Fibroblast of mammary gland (primary cell): ENCODE data around the gene GPC6.
A peak's percentile ranks its signal among the peaks of the same experiment; 100 is the strongest.

Source experiments
- DNase-seq: peaks from one replicate; pipeline ENCODE4 v3.0.0-alpha.2; 2010; ENCODE audit warnings: low read depth
- H3K4me3 ChIP-seq: 2 replicates; pipeline ENCODE4 v1.5.1; 2011; ENCODE audit warnings: low read depth, mild to moderate bottlenecking, low read length, moderate library complexity; ENCODE audit not compliant: control insufficient read depth
- TF ChIP-seq, protein P1 (sequence below): conservative IDR thresholded peaks from 2 replicates; pipeline ENCODE4 v1.5.1; 2011; ENCODE audit warnings: low read depth, low read length, inconsistent platforms; ENCODE audit not compliant: control insufficient read depth, insufficient read depth

GPC6 gene

GRCh38 chr13:94331281-94331680 lies 1104.7 kb downstream of the GPC6 start:
- no peak for DNase-seq
- no peak overlapping the region for H3K4me3 ChIP-seq
- TF ChIP-seq, protein P1, sequence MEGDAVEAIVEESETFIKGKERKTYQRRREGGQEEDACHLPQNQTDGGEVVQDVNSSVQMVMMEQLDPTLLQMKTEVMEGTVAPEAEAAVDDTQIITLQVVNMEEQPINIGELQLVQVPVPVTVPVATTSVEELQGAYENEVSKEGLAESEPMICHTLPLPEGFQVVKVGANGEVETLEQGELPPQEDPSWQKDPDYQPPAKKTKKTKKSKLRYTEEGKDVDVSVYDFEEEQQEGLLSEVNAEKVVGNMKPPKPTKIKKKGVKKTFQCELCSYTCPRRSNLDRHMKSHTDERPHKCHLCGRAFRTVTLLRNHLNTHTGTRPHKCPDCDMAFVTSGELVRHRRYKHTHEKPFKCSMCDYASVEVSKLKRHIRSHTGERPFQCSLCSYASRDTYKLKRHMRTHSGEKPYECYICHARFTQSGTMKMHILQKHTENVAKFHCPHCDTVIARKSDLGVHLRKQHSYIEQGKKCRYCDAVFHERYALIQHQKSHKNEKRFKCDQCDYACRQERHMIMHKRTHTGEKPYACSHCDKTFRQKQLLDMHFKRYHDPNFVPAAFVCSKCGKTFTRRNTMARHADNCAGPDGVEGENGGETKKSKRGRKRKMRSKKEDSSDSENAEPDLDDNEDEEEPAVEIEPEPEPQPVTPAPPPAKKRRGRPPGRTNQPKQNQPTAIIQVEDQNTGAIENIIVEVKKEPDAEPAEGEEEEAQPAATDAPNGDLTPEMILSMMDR, result no peak

DNA sequence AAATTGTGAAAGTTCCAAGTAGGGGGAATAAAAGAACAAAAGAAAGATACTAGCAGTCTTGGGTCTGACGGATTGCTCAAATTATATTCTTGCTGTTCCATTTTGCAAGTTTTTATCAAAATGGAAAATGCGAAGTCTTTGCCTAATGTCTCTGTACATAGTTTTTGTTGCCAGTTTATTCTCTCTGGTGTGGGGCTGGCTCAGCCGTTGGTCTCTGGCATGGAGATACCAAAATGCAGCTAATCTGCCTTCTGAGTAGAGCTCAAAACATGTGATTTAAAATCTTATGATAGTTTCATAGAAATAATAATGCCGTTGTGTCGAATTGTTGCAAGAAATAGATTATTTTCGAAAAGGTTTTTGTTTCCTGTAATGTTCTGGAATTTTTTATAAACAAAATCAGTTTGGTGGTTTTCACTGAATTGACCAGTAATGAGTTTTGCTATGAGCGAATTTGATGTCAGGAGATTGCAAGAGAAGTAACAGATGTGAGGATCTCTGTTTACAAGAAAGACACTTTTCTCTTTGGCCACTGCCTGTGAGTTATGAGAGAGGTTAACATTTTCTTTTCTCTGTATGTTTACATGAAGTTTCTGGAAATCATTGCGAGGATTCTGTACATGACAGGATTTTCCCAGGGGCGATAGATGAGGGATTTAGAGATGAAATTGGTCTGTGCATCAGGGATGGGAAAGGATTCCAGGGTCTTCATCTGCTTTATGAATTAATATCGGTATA lies 1105.9 kb downstream of the GPC6 start:
- TF ChIP-seq, protein P1, result no peak
- DNase-seq, result no peak
- H3K4me3 ChIP-seq, result no peak overlapping the region

GRCh38 chr13:94333131-94333820 lies 1106.7 kb downstream of the GPC6 start:
- H3K4me3 ChIP-seq, result no peak overlapping the region
- DNase-seq, result peak; percentile 48
- TF ChIP-seq, protein P1, result no peak

GRCh38 chr13:94335761-94336526 lies 1109.3 kb downstream of the GPC6 start:
- TF ChIP-seq, protein P1, result no peak
- DNase-seq, result peak; percentile 49
- no peak overlapping the region for H3K4me3 ChIP-seq

GRCh38 chr13:94339116-94339687 lies 1112.6 kb downstream of the GPC6 start:
- TF ChIP-seq, protein P1, result no peak
- no peak for DNase-seq
- no peak overlapping the region for H3K4me3 ChIP-seq

- TF ChIP-seq, protein P1, result no peak
- peak; percentile 42 for DNase-seq
- no peak overlapping the region for H3K4me3 ChIP-seq
These were observed 1116.0 kb downstream of the GPC6 start for GRCh38 chr13:94342436-94343242.
